OCI-LY3 (cell line): Measurements from ENCODE around the gene ALG2.

Experiments used
- H2AFZ ChIP-seq: fragments of 200-600, 300-600 bp; shearing (Covaris generic); 2 replicates; pipeline ENCODE4 v1.6.0; 2014; ENCODE audit warnings: antibody characterized with exemption, low read depth, low read length
- H3K27ac ChIP-seq: fragments of 200-600, 300-600 bp; sonication (generic); 2 replicates; pipeline ENCODE4 v1.5.1; 2014; ENCODE audit warnings: mild to moderate bottlenecking, low read length, moderate library complexity, mixed read lengths
- H3K27me3 ChIP-seq: fragments of 200-600, 300-600 bp; sonication (generic); 2 replicates; pipeline ENCODE4 v1.6.1; 2014; ENCODE audit warnings: low read depth, low read length, mixed read lengths
- H3K36me3 ChIP-seq: fragments of 200-600, 300-600 bp; sonication (generic); replicated peaks from 2 replicates; pipeline ENCODE3; 2014; ENCODE audit warnings: low read depth, low read length, mixed read lengths
- H3K4me1 ChIP-seq: fragments of 300-600, 200-600 bp; sonication (generic); 2 replicates; pipeline ENCODE4 v1.6.1; 2014; ENCODE audit warnings: low read length, mixed read lengths
- H3K4me2 ChIP-seq: fragments of 200-600, 300-600 bp; sonication (generic); 2 replicates; pipeline ENCODE4 v1.6.1; 2014; ENCODE audit warnings: low read length, mixed read lengths
- H3K4me3 ChIP-seq: fragments of 300-600, 200-600 bp; sonication (generic); 2 replicates; pipeline ENCODE4 v1.5.1; 2014; ENCODE audit warnings: antibody characterized with exemption, mild to moderate bottlenecking, low read length, moderate library complexity
- H3K79me2 ChIP-seq: fragments of 300-600, 200-600 bp; shearing (Covaris generic); 2 replicates; pipeline ENCODE4 v1.6.1; 2014; ENCODE audit warnings: mild to moderate bottlenecking, low read length, mixed read lengths
- H3K9ac ChIP-seq: fragments of 300-600, 200-600 bp; shearing (Covaris generic); 2 replicates; pipeline ENCODE4 v1.6.0; 2014; ENCODE audit warnings: mild to moderate bottlenecking, low read length, moderate library complexity
- H3K9me3 ChIP-seq: fragments of 200-600, 300-600 bp; shearing (Covaris generic); 2 replicates; pipeline ENCODE4 v1.6.1; 2014; ENCODE audit warnings: low read length, mixed read lengths; ENCODE audit not compliant: insufficient read depth
- H4K20me1 ChIP-seq: fragments of 200-600, 300-600 bp; sonication (generic); 2 replicates; pipeline ENCODE4 v1.6.1; 2016; ENCODE audit warnings: low read length, mixed read lengths; ENCODE audit not compliant: insufficient read depth
- EZH2phosphoT487 ChIP-seq: fragments of 200-600 bp; shearing (Covaris generic); IDR thresholded peaks from 2 replicates; pipeline ENCODE4 v1.6.1; 2018; ENCODE audit warnings: antibody characterized with exemption, mixed run types, low read depth
- TF ChIP-seq, protein P1 (sequence below): fragments of 200-600, 300-600 bp; sonication (generic); IDR thresholded peaks from 2 replicates; pipeline ENCODE4 v1.5.1; 2014; ENCODE audit warnings: antibody characterized with exemption, low read length, low read depth

ALG2 gene, protein sequence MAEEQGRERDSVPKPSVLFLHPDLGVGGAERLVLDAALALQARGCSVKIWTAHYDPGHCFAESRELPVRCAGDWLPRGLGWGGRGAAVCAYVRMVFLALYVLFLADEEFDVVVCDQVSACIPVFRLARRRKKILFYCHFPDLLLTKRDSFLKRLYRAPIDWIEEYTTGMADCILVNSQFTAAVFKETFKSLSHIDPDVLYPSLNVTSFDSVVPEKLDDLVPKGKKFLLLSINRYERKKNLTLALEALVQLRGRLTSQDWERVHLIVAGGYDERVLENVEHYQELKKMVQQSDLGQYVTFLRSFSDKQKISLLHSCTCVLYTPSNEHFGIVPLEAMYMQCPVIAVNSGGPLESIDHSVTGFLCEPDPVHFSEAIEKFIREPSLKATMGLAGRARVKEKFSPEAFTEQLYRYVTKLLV

DNA sequence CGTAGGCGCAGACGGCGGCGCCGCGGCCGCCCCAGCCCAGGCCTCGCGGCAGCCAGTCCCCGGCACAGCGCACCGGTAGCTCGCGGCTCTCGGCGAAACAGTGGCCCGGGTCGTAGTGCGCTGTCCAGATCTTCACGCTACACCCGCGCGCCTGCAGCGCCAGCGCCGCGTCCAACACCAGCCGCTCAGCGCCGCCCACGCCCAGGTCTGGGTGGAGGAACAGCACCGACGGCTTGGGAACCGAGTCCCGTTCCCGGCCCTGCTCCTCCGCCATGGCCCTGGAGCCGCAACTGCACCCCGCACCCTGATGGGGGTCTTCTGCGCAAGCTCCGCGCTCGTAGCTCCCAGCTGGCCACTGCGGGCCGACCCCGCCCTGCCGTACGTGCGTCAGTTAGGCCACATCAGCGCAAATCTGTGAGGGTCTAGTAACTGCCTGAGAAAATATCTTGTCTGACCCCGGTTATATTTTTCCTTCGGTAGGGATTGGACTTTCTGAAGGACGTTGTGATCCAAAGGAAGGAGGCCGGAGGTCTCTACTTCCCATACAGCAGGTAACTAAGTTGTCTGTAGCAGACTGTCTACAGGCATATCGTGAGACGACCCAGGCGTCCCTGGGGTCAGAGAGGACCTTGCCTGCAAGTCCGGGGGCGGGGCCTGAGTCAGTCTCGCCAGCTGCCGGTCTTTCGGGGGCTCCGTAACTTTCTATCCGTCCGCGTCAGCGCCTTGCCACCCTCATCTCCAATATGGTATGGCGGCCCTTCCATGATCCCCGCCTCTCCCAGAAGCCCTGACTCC, at the start of gene ALG2, which contains the start of gene SEC61B:
TSS of gene ALG2 (minus strand) at position 322 of the 795 bp plus-strand sequence. CDS start at position 274, 48 bp downstream.
TSS of gene SEC61B (plus strand) at position 662 of the 795 bp plus-strand sequence. CDS start at position 744, 82 bp downstream.
- Histone ChIP-seq H3K36me3 (peaks cover 72% of the 10 kb centered on the region), H3K4me3 (peak within 1 kb of the TSS; percentile 92), H3K4me1 (peaks cover 40% of the 10 kb centered on the region), H4K20me1 (peaks cover 59% of the 10 kb centered on the region), H3K27ac (peak within 1 kb of the TSS; percentile 89), H3K9me3 (no peaks in the 10 kb centered on the region), H3K4me2 (peak within 1 kb of the TSS; percentile 99), H3K79me2 (peaks cover 100% of the 10 kb centered on the region), H3K27me3 (no peaks in the 10 kb centered on the region), H2AFZ (peak within 1 kb of the TSS; percentile 36; the same call in 1 of the 2 replicates), H3K9ac (peak within 1 kb of the TSS; percentile 92)
- TF ChIP-seq, protein P1, sequence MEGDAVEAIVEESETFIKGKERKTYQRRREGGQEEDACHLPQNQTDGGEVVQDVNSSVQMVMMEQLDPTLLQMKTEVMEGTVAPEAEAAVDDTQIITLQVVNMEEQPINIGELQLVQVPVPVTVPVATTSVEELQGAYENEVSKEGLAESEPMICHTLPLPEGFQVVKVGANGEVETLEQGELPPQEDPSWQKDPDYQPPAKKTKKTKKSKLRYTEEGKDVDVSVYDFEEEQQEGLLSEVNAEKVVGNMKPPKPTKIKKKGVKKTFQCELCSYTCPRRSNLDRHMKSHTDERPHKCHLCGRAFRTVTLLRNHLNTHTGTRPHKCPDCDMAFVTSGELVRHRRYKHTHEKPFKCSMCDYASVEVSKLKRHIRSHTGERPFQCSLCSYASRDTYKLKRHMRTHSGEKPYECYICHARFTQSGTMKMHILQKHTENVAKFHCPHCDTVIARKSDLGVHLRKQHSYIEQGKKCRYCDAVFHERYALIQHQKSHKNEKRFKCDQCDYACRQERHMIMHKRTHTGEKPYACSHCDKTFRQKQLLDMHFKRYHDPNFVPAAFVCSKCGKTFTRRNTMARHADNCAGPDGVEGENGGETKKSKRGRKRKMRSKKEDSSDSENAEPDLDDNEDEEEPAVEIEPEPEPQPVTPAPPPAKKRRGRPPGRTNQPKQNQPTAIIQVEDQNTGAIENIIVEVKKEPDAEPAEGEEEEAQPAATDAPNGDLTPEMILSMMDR: no peak
- TF ChIP-seq EZH2phosphoT487: no peak

GRCh38 chr9:99270491-99270890, 48.7 kb upstream of the ALG2 start:
- Histone ChIP-seq H3K9me3 (no peaks in the 10 kb centered on the region), H4K20me1 (no peaks in the 10 kb centered on the region), H3K4me1 (peaks cover 33% of the 10 kb centered on the region), H3K36me3 (no peaks in the 10 kb centered on the region), H3K9ac (no peak overlapping the region), H3K4me3 (no peak overlapping the region), H3K27me3 (no peaks in the 10 kb centered on the region), H3K27ac (no peak overlapping the region), H3K79me2 (no peaks in the 10 kb centered on the region), H2AFZ (no peak overlapping the region), H3K4me2 (no peak overlapping the region)
- TF ChIP-seq, protein P1: no peak
- no peak for TF ChIP-seq EZH2phosphoT487

- Histone ChIP-seq H3K27ac (no peak overlapping the region), H3K4me1 (peaks cover 43% of the 10 kb centered on the region), H2AFZ (no peak overlapping the region), H3K27me3 (no peaks in the 10 kb centered on the region), H3K9me3 (no peaks in the 10 kb centered on the region), H4K20me1 (no peaks in the 10 kb centered on the region), H3K4me3 (no peak overlapping the region), H3K9ac (no peak overlapping the region), H3K36me3 (no peaks in the 10 kb centered on the region), H3K79me2 (no peaks in the 10 kb centered on the region), H3K4me2 (no peak overlapping the region)
- TF ChIP-seq, protein P1: no peak
- no peak for TF ChIP-seq EZH2phosphoT487
These were observed 47.7 kb upstream of the ALG2 start for GRCh38 chr9:99269416-99269815.
